GM19238 (cell line): ENCODE data around the gene GOLGA6B.
"Not testable (repeated sequence)": the region's sequence is repeated elsewhere in the genome, so short reads cannot be mapped to it uniquely, and the experiment has no call there.

Experiments
- DNase-seq: peaks from one replicate; pipeline ENCODE4 v3.0.0; 2011; ENCODE audit warnings: low spot score; ENCODE audit not compliant: insufficient read length

GOLGA6B gene

GRCh38 chr15:72654397-72654796 lies at the start of gene GOLGA6B:
GOLGA6B (plus strand) TSS chr15:72654697; CDS start chr15:72654738, 41 bp downstream.
- DNase-seq, result not testable (repeated sequence)

- no peak for DNase-seq
Measured at GRCh38 chr15:72604794-72605193, 49.7 kb upstream of the GOLGA6B start.

GRCh38 chr15:72608084-72608483 lies 46.4 kb upstream of the GOLGA6B start:
- DNase-seq, result not testable (repeated sequence)

- no peak for DNase-seq
Measured at GRCh38 chr15:72609862-72610261, 44.6 kb upstream of the GOLGA6B start.

GRCh38 chr15:72612324-72612723 lies 42.2 kb upstream of the GOLGA6B start:
- not testable (repeated sequence) for DNase-seq

GRCh38 chr15:72614810-72615532 lies 39.5 kb upstream of the GOLGA6B start:
- DNase-seq, result no peak

- DNase-seq, result not testable (repeated sequence)
Measured at GRCh38 chr15:72615533-72616233, 38.8 kb upstream of the GOLGA6B start.

- DNase-seq, result no peak
Measured at GRCh38 chr15:72616491-72617210, 37.8 kb upstream of the GOLGA6B start.

- not testable (repeated sequence) for DNase-seq
Measured at GRCh38 chr15:72623854-72624253, 30.6 kb upstream of the GOLGA6B start.

- DNase-seq, result not testable (repeated sequence)
Measured at GRCh38 chr15:72626153-72626552, 28.3 kb upstream of the GOLGA6B start.

- DNase-seq, result not testable (repeated sequence)
Measured at GRCh38 chr15:72628249-72629067, 26.0 kb upstream of the GOLGA6B start.

- DNase-seq, result not testable (repeated sequence)
Measured at GRCh38 chr15:72629068-72629570, 25.4 kb upstream of the GOLGA6B start.

- not testable (repeated sequence) for DNase-seq
Measured at GRCh38 chr15:72636519-72637282, 17.8 kb upstream of the GOLGA6B start.

- not testable (repeated sequence) for DNase-seq
Measured at GRCh38 chr15:72639759-72640483, 14.6 kb upstream of the GOLGA6B start.

- not testable (repeated sequence) for DNase-seq
Measured at GRCh38 chr15:72642271-72642670, 12.2 kb upstream of the GOLGA6B start.

- not testable (repeated sequence) for DNase-seq
Measured at GRCh38 chr15:72648631-72649253, 5.8 kb upstream of the GOLGA6B start.

- DNase-seq, result not testable (repeated sequence)
Measured at GRCh38 chr15:72656014-72656413, 1.5 kb downstream of the GOLGA6B start.

- not testable (repeated sequence) for DNase-seq
Measured at GRCh38 chr15:72661081-72661480, 6.6 kb downstream of the GOLGA6B start.

GRCh38 chr15:72663931-72664330 lies 9.4 kb downstream of the GOLGA6B start:
- DNase-seq, result not testable (repeated sequence)
